Midbrain (tissue), 1 donor: ENCODE data around the gene BRME1.

ENCODE experiments used
- DNase-seq: peaks from one replicate; lab custom pipeline; 2025; lab: John Stamatoyannopoulos, UW

The BRME1 gene

DNA sequence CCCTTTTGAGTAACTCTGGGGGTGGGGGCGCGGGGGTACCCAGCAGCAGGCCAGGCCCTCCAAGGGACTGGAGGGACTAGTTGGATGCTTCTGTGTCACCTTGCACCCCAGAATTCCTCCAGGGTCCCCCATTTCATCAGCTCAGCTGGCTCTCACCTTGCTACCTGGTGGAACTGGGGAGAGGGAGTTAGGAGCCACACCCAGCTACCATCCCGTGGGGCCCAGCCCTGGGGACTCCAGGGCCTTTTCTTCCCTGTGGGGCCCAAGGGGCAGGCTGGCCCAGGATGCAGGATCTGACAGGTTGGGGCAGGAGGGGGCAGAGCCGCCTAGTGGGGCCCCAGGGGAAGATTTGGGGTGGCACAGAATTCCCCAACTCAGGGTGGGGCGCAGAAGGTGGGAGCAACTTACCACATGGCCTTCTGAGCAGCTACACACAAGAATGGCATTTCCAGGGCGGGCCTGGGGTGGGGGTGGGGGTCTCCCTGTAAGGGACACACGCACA lies 61.7 kb downstream of the BRME1 start:
- DNase-seq: no peak

DNA sequence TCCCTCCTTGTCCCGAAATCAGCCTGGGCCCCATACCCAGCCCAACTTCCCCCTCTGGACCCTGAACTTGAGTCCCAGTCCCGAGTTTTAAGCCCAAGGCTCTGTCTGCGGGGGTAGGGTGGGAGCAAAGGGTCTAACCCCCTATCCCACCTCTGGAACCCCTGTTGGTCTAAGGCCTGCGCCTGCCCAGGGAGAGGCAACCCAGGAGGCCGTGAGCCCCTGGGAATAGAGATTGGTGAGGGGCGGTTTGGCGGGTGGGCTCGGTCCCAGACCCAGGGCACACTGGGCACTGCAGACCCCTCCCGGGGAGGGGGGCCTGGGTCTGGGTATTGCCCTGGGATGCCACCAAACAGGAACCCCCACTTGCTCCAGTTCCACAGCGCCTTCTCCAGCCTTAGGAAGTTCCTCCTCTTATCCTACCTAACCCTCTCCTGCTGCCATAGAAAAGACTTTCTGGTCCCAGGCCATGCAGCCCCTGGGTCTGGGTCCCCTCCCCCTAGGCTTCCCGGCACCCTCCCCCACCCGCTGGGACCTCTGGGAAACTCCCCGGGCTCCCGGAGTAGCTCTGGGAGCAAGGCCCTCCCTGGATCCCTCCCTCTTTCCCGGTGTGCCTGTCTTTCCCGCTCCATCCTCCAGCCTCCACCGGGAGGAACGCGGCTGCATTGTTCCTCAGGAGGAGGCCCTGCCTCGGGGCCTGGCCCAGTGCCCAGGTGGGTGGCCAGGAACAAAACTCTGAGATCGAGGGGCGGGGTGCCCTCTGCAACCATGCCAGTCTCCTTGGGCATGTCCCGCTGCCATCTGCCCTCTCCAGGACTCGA lies 62.6 kb downstream of the BRME1 start:
- peak; percentile 3 for DNase-seq

DNA sequence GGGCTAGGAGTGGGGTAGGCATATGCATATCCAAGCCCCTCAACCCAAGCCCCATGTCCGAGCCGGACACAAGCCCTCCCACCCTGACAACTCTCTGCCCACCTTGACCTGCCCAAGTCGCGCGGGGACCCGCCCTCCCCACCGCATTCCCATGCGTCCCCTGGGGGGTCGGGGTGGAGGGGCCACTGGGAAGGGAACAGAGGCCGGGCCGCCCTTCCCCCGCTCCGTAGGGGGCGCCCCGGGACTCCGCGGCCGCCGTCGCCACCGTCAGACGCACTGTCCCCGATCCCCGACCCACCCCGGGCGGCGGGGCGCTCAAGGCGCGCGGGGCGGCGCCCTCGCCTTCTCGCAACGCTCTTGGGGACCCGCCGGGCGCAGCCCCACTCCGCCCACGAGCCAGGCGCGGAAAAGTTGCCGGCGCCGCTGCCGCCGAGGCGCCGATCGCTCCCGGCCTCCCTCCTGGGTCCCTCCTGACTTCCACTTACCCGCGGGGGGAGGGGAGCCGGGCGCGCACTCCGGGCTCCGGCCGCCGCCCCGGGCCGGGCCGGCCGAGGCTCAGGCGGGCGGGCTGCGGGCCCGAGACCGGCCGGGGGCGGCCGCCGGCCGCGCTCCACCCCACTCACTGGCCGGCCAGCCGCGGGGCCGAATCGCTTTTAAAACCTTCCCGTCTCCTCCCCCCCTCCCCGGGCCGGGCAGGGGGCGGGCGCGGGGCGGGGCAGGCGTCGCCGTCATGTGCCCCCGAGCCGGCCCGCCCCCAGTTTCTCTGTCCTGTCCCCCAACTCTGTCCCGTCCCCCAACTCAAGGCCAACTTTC lies 63.4 kb downstream of the BRME1 start:
- DNase-seq: peak; percentile 56

DNA sequence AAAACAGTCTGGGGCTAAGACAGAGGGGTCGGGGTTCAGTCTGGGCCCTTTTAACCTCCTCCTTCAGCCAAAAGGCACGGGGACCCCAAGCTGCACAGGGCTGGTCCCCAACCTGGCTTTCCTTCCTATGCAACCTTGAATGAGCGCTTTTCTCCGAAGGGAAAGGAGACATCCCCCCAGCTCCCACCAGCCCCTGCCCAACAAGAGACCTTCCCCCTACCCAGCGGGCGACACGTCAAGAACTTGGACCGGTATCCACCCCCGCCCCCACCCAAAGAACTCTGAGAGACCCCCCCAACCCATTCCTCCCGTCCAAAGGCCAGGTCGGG lies 64.0 kb downstream of the BRME1 start:
- DNase-seq: no peak

DNA sequence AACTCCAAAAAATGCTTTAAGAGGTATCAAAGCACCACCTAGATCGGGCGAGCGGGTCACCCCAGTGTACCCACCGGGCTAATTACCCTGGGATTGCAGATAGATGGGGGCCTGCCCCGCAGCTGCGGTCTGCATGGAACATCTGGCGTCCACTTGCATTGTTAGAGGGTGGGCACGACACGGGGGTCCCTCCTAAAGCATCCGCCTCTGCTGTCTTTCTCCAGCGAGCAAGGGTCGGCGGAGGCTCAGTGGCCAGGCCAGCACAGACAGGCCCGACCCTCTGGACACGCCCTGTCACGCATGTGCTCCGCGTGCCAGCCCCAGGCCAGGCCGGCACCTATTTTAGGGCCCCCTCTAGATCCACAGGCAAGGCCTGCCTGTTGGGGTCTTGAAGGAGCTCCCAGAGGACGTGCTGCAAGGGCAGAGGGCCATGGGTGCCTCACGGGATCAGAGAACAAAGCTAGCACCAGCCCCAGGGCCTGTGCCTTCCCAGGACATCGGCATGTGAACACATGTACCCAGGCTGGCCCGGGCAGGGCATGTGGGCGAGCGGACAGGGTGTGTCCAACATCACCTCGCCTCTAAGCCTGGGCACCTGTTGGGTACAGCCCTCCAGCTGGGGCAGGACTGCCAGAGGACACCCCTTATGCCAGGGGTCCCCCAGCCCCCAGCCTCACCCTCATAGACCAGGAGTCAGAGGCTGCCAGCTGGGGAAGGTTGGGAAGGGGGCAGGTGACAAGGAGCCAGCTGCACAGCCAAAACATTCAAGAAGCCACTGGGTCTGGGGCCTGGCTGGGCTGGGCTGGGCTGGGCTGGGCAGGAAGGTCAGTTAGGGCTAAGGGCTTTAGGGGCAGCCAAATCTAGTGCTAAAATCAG lies 64.6 kb downstream of the BRME1 start:
- no peak for DNase-seq

DNA sequence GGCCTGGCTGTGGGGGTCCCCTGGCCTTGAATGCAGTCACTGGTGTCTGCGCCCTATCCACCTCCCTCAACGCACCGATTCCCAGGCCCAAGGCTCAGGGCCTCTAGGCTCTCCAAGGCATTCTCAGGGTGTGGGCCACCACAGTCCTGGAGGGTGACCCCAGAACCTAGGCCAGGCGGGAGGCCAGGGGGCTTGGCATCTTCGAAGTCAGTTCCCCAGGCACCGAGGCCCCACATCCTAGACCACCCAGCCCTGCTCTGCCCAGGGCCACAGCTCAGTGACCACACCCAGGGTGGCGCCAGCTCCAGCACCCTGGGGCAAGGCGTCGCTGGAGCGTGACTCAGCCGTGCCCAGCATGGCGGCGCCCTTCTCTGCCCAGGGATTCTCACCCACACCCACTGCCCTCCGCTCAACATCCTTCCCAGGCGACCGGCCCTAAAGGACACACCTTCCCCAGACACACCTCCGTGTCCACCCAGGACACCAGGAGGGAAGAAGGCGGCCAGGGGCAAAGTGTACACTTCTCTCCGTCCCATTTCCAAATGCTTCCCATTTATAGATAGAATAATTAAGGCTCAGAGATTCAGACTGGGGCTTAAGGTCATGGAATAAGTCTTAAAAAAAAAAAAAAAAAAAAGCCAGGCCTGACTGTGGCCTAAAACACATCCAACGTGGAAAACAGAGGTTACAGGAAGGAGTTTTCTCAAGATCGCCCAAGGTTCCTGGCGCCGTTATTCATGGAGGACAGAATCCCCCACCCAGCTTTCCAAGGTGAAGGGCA lies 65.4 kb downstream of the BRME1 start:
- DNase-seq: no peak

DNA sequence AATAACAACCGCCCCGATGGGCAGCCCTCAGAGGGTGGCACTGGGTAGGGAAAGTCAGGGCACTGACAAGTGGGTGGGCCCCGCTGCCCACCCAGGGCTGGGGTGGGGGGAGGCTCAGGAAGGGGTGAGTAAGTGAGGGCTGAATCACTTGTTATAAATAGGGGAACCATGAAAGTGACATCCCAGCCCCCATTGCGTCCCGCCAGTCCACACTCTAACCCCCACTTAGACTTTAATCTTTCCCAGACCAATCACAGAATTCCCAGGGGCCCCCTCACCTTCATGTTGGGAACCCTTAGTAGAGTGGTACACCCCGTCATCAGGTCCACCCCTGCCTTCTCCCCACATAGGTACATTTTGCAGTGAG lies 66.0 kb downstream of the BRME1 start:
- DNase-seq: no peak

DNA sequence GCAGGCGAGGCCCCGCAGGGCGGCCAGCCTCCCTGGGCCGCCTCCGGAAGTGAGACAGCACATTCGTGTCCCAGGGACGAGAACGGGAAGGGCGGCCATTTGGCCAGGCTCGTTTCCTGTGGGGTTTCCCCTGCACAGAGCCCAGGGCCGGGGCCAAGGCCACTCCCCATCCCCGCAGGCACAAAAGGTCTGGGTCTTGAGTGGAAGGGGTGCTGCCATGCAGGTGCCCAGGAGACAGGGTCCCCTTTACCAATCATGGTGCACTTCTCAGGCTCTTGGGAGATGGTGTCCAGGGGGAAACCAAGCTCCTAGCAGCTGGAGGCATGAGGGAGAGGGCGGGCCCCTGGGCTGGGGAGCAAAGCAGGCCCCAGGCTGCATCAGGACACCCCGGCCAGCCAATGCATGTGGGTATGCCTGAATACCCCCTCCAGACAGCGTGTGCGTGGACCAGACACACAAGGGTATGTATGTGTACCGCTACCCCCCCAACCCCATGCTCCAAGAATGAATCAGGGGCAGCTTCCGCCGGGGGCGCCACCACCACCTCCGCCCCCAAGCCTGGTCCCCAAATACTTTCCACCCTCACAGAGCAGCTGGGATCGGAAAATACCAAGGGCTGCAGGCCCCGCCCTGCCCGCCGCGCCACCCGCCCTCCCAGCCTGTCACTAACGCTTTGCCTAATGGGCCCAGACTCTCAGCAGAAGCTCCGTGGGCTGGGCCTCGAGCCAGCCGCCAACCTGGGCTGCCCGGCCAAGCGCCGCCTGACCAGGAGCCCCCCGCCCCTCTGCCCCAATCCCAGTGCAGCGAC lies 66.6 kb downstream of the BRME1 start:
- DNase-seq: peak; percentile 17

DNA sequence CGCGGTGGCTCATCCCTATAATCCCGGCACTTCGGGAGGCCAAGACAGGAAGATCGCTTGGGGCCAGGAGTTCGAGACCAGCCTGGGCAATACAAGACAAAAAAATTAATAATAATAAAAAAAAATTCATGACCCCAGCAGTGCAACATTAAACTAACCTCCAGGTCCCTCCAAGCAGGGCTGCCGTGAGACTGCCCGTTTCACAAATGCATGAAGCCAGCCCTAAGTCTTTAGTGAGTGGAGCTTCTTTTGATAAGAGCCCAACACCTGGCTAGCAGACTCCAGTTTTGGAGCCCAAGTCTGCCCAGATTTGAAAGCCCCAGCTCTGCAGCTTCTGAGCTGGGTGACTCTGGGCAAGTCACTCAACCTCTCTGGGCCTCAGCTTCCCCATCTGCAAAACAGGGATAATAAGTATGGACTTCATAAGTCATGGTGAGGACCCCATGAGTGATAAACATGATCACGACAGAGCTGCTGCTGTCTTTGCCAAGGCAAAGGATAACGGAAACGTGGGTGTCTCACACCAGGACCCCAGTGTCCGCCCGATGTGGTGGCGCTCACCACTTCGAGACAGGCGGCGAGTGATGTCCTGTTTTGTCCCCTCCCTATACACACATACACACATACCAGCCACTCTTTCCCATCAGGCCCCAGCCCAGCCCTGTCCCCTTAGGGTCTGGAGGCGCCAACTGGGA lies 67.3 kb downstream of the BRME1 start:
- no peak for DNase-seq

DNA sequence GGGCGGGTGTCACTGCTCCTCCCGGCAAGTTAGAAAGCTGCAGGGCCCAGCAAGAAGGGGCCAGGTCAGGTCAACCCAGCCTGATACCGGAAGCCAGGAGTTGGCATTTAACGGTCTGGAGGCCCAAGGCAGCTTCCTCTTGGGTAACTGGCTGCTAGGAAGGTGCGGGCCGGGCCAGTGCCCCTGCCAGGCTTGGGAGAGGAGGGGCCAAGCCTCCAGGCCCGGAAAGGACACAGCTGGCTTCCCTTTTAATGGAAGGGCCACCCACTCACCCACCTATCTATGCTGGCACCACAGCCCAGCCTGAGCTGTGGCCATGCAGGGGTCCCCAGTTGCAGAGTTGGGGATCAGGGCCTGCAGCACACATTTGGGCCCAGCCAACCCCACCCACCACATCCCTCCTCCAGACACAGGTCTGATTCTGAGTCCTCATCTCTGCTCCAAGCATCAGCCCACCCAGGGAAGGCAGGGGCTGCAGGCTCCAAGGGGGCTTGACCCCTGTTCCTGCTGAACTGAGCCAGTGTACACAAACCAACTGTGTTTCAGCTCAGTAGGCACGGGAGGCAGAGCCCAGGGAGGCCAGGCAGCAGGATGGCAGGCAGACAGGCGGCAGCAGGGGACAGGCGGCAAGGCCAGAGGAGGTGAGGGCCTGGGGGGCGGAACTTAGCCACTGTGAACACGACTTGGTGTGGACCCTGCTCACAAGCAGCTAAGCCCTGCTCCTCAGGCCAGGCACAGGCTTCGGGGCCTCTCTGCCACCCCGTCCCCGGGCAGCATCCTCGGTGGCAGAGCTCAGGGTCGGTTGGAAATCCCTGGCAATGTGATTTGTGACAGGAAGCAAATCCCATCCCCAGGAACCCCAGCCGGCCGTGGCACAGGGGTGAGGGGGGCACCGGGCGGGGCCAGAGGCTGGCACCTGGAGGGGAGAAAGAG lies 69.9 kb downstream of the BRME1 start:
- no peak for DNase-seq

DNA sequence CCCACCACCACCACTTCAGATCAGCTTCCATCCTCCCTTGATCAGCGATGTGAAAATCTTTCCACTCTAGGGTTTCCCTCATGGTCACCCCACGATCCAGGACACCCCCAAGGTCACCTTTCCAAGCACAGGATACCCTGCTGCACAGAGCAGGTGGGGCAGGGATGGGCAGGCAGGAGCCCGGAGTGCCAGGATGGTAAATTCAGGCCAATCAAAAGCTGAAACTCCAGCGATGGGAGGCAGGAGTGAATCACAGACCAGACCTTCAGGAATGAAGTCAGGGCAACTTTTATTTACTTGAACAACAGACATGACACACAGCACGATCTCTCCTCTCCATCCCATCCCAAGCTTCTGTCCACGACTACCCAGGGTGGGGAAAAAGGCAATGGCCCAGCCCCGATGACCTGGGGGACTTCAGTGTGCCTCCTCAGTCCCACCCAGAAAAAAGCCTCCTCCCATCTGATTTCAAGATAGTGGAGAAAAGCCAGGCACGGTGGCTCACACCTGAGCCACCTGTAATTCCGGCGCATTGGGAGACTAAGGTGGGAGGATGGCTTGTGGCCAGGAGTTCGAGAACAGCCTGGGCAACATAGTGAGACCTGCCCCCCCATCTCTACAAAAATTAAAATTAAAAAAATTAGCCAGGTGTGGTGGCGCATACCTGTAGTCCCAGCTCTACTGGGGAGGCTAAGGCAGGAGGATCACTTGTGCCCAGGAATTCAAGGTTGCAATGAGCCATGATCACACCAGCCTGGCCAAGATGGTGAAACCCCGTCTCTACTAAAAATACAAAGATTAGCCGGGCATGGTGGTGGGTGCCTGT lies 71.5 kb downstream of the BRME1 start:
- no peak for DNase-seq

DNA sequence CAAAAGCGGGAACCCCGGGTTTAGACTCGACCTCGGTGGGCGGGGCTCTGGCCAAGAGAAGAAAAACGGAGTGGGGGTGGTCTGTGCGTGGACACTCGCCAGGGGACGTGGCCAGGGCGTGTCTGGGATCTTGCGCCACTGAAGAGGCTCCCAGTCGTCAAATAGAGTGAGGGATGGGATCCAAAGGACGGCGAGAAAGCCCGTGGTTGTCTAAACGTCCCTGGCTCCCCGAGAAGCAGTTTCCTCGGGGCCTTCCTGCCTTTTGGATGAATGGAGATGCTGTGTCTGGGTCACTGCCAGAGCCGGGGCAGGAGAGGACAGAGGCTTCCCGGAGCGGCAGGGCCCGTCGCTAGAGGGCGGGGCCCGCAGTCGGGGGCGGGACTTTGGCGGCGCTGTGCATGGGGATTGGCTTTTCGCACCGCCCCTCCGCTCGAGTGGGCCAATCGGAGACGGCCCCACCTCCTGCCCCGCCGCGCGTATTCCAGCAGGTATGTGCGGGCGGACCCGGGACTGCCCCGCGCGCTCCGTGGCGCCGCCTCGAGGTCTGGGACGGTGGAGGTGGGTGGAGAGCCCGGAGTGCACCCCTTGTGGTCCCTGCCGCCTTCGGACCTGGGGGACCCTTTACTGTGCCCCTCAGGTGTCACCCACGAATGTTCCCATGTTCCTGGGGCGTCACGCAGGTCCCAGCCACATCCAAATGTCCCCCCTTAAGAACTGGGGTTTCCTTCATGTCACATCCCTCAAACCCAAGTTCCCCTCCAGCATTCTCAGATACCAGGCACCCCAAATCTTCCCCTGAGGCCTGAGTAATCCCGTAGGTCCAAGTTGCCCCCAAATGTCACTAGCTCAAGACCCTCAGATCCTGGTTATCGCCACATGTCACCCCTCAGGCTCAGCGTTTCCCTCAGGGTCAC lies 72.3 kb downstream of the BRME1 start:
- peak; percentile 86 for DNase-seq
